Endothelial cell of umbilical vein (primary cell): ENCODE results near the gene LIME1. TPM values are rescaled to one million over a fixed set of nuclear protein-coding genes. Genes with fewer than 3 reads are reported as not detected.

ENCODE experiments used
- BruUV-seq: library from RNA; stranded (reverse); fragments of 400-500 nt; replicated peaks from 2 replicates; lab custom pipeline; 2021; lab: Mats Ljungman, UMichigan
- CTCF ChIA-PET: fragments of 300-600, 350-600 bp; sonication (Branson Sonifier 250); formaldehyde crosslinking; loops from one replicate; lab custom pipeline; 2021; ENCODE audit warnings: antibody characterized with exemption, inconsistent platforms; lab: Charles Lee
- POLR2A ChIA-PET: fragments of 300-600, 350-600 bp; sonication (Branson Sonifier 250); formaldehyde crosslinking; loops from one replicate; lab custom pipeline; 2021; ENCODE audit warnings: antibody characterized with exemption, inconsistent platforms; lab: Charles Lee
- DNase-seq: peaks from one replicate; pipeline ENCODE4 v3.0.0-alpha.2; 2011; ENCODE audit warnings: low read depth, low spot score
- FAIRE-seq: peaks from 2 replicates; lab custom pipeline; 2011; peaks lifted over from hg19 to GRCh38; lab: Jason Lieb, UNC
- H2AFZ ChIP-seq: 2 replicates; pipeline ENCODE4 v1.6.0; 2012; ENCODE audit warnings: low read depth, low read length, control low read depth, inconsistent platforms
- H3K27ac ChIP-seq: 2 replicates; pipeline ENCODE4 v1.5.1; 2011; ENCODE audit warnings: low read depth, mild to moderate bottlenecking, control low read depth, low read length, moderate library complexity; ENCODE audit not compliant: insufficient read depth
- H3K27me3 ChIP-seq, 2 experiments: 2 replicates each; pipeline versions ENCODE4 v1.6.0 to v1.6.1; 2011; ENCODE audit warnings: low read length in 2 of 2, mixed read lengths in 1 of 2; ENCODE audit not compliant: control insufficient read depth in 2 of 2, insufficient read depth in 2 of 2
- H3K36me3 ChIP-seq, 2 experiments: 2 replicates in 1 of 2; 3 replicates in 1 of 2; pipeline ENCODE4 v1.5.1; 2011; ENCODE audit warnings: low read length in 2 of 2, mild to moderate bottlenecking in 1 of 2, moderate library complexity in 1 of 2; ENCODE audit not compliant: control insufficient read depth in 2 of 2, insufficient read depth in 2 of 2; ENCODE audit errors: extremely low read depth in 1 of 2
- H3K4me1 ChIP-seq: 3 replicates; pipeline ENCODE4 v1.5.1; 2011; ENCODE audit warnings: mild to moderate bottlenecking, low read length; ENCODE audit not compliant: control insufficient read depth, insufficient read depth; ENCODE audit errors: extremely low read depth
- H3K4me2 ChIP-seq: 2 replicates; pipeline ENCODE4 v1.6.1; 2011; ENCODE audit warnings: low read length, control low read depth, mixed read lengths; ENCODE audit not compliant: insufficient read depth
- H3K4me3 ChIP-seq, 3 experiments: fragments of 200-600 bp in 1 of 3; sonication (generic), shearing (Covaris generic) in 1 of 3; replicated peaks in 1 of 3; 2 replicates each; pipeline ENCODE4 v1.5.1; 2011 to 2016; ENCODE audit warnings: control low read depth in 3 of 3, low read length in 3 of 3, mild to moderate bottlenecking in 2 of 3, inconsistent platforms in 1 of 3, low read depth in 1 of 3, moderate library complexity in 1 of 3; ENCODE audit not compliant: insufficient read depth in 1 of 3
- H3K79me2 ChIP-seq: 2 replicates; pipeline ENCODE4 v1.6.0; 2012; ENCODE audit warnings: low read length, inconsistent platforms; ENCODE audit not compliant: control insufficient read depth, insufficient read depth
- H3K9ac ChIP-seq: replicated peaks from 2 replicates; pipeline ENCODE3; 2011; ENCODE audit warnings: low read length, control low read depth; ENCODE audit not compliant: insufficient read depth; ENCODE audit errors: extremely low read depth
- H3K9me1 ChIP-seq: replicated peaks from 3 replicates; pipeline ENCODE4 v1.6.0; 2011; ENCODE audit warnings: mild to moderate bottlenecking, low read length; ENCODE audit not compliant: control insufficient read depth, insufficient read depth; ENCODE audit errors: extremely low read depth
- H3K9me3 ChIP-seq: replicated peaks from 2 replicates; pipeline ENCODE4 v1.5.1; 2012; ENCODE audit warnings: low read length, inconsistent platforms; ENCODE audit not compliant: control insufficient read depth, insufficient read depth
- H4K20me1 ChIP-seq: replicated peaks from 2 replicates; pipeline ENCODE3; 2011; ENCODE audit warnings: mild to moderate bottlenecking, low read length; ENCODE audit not compliant: control insufficient read depth, insufficient read depth; ENCODE audit errors: extremely low read depth
- EZH2 ChIP-seq: IDR thresholded peaks from 2 replicates; pipeline ENCODE4 v1.6.1; 2012; ENCODE audit warnings: borderline replicate concordance, low read depth, mild to moderate bottlenecking, moderate library complexity, low read length, inconsistent platforms; ENCODE audit not compliant: severe bottlenecking
- GATA2 ChIP-seq: IDR thresholded peaks from 2 replicates; pipeline ENCODE4 v1.7.0; 2011; ENCODE audit warnings: low read depth, mild to moderate bottlenecking, moderate library complexity, mixed read lengths, low read length; ENCODE audit not compliant: insufficient read length, insufficient read depth
- MYC ChIP-seq: IDR thresholded peaks from one replicate; pipeline ENCODE4 v1.6.1; 2011; ENCODE audit warnings: mild to moderate bottlenecking, low read depth, low read length
- POLR2A ChIP-seq: IDR thresholded peaks from 2 replicates; pipeline ENCODE4 v1.6.1; 2012; ENCODE audit warnings: low read depth, mild to moderate bottlenecking, control low read depth, low read length
- POLR2AphosphoS5 ChIP-seq: IDR thresholded peaks from 2 replicates; pipeline ENCODE4 v1.6.1; 2012; ENCODE audit warnings: low read depth, mild to moderate bottlenecking, control low read depth, low read length, moderate library complexity; ENCODE audit not compliant: insufficient read depth
- dilution Hi-C: fragments of 300-500 bp; cut with MboI; formaldehyde crosslinking; loops from one replicate; pipeline ENCODE4 v1.15.0; 2019; ENCODE audit warnings: low sequenced_read_pairs; ENCODE audit not compliant: extremely low pct_ligation_motif_present
- intact Hi-C: fragments of 100-400 bp; cut with micrococcal nuclease; formaldehyde crosslinking; loops from one replicate; pipeline ENCODE4 v1.10.0; 2022
- polyA plus RNA-seq, 4 experiments: library from polyadenylated mRNA; depleted of rRNA in 3 of 4; stranded (reverse) in 3 of 4; unstranded in 1 of 4; fragments of >200 nt; gene quantifications; 2 replicates each; pipeline versions ENCODE4 v1.2.1 to v1.2.3, GENCODE V29; 2011 to 2012; ENCODE audit warnings: missing spikeins in 1 of 4
- total RNA-seq: library from RNA; stranded (reverse); gene quantifications from 2 replicates; pipeline ENCODE4 v1.2.3, GENCODE V29; 2021
- TF ChIP-seq, protein P1 (sequence below): IDR thresholded peaks from 2 replicates; pipeline ENCODE4 v1.6.1; 2011; ENCODE audit not compliant: insufficient read depth, insufficient read length
- TF ChIP-seq, protein P2 (sequence below), 2 donors: IDR thresholded peaks; 1 replicate in 1 of 2; 2 replicates in 1 of 2; pipeline ENCODE4 v1.5.1; 2011; ENCODE audit warnings: low read length in 2 of 2, mild to moderate bottlenecking in 2 of 2, moderate library complexity in 2 of 2, control low read depth in 1 of 2, inconsistent platforms in 1 of 2, low read depth in 1 of 2; ENCODE audit not compliant: insufficient read depth in 1 of 2; ENCODE audit errors: extremely low read depth in 1 of 2

LIME1 gene
- total and polyA plus RNA-seq, 2 donors (not counting 3 experiments of a cell fraction or from before 2014, with no cell fraction given) = 10.7 to 12.2 TPM

DNA sequence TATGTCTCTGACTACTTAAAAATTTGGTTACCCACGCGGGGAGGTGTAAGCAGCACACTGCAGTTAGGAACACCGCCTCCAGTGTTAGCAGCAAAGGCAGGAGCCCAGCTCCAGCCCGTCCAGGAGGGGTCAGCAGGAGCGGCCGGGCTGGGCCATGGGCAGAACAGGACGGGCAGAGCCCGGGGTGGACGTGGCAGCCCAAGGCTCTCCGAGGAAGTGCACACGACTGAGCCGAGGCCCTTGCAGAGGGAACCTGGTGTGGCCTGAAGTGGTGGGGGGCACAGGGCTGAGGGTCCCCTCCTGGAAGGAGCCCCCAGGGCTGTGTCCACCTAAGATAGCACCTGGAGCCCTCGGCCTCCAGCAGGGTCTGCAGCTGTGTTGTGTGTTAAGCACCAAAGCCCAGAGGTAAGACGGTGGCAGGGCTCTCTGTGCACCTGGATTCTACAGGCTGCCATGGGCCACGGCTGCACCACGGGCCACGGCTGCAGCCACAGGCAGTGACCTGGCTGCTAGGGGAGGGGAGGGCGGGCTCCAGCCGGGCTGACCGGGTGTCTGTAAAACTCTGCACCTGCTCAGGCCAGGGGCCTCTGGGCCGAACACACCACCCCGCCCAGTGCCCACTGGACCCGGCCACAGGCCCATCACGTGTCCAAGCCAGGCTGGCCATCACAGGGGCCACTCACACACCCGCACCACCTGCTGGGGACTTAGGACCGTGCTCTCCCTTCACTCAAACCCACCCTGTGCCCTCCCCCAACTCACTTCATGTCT is 9.7 kb downstream of the LIME1 start:
- Histone ChIP-seq H3K27me3 (no peaks in the 10 kb centered on the region), H3K27ac (no peak overlapping the region), H3K4me3 (no peak overlapping the region), H3K9me3 (no peaks in the 10 kb centered on the region), H3K79me2 (no peaks in the 10 kb centered on the region), H3K36me3 (peaks cover 0 to 19% of the 10 kb centered on the region in 2 experiments), H4K20me1 (no peaks in the 10 kb centered on the region), H3K9ac (no peak overlapping the region), H3K4me1 (peaks cover 5% of the 10 kb centered on the region), H2AFZ (no peak overlapping the region), H3K4me2 (no peak overlapping the region), H3K9me1 (no peaks in the 10 kb centered on the region)
- ChIA-PET CTCF (interaction anchor here (1.2 kb wide), 1 partner anchor 112 kb away, joined by 4 read pairs; no protein-coding TSS in a partner anchor), POLR2A (no interaction called here)
- dilution Hi-C loops (no loop called here), intact Hi-C loops (no loop called here)
- TF ChIP-seq, protein P1, sequence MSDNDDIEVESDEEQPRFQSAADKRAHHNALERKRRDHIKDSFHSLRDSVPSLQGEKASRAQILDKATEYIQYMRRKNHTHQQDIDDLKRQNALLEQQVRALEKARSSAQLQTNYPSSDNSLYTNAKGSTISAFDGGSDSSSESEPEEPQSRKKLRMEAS = no peak
- TF ChIP-seq EZH2 (no peak), POLR2AphosphoS5 (no peak), GATA2 (no peak), POLR2A (no peak), MYC (no peak)
- BruUV-seq = no TSS peak
- no peak for FAIRE-seq
- DNase-seq = no peak

DNA sequence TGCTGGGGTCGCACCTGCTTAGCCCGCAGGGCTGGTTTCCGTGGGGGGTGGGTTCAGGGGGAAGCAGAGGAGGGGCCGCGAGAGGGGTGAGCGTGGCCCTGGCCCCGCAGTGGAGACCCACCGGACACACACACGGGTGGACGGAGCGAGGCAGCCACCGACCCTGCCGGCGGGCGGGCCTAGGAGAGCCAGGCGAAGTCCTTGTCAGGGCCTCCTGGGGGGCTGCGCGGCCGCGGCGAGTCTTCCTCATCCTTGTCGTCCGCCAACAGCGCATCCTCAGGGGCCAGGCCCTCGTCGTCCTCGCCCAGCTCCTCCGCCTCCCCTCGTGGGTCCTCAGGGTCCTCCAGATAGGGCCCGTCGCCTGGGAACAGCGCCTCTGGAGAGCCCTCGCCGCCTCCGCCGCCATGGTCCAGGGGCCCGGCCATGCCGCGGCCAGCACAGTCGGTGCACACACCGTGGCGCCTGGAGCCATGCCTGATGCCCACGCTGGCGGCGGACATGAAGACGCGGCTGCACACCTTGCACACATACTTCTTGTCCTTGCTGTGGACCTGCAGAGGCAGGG is 10.4 kb downstream of the LIME1 start:
- H4K20me1 ChIP-seq = no peaks in the 10 kb centered on the region
- CTCF ChIA-PET = no interaction called here
- DNase-seq = no peak
- TF ChIP-seq, protein P2, sequence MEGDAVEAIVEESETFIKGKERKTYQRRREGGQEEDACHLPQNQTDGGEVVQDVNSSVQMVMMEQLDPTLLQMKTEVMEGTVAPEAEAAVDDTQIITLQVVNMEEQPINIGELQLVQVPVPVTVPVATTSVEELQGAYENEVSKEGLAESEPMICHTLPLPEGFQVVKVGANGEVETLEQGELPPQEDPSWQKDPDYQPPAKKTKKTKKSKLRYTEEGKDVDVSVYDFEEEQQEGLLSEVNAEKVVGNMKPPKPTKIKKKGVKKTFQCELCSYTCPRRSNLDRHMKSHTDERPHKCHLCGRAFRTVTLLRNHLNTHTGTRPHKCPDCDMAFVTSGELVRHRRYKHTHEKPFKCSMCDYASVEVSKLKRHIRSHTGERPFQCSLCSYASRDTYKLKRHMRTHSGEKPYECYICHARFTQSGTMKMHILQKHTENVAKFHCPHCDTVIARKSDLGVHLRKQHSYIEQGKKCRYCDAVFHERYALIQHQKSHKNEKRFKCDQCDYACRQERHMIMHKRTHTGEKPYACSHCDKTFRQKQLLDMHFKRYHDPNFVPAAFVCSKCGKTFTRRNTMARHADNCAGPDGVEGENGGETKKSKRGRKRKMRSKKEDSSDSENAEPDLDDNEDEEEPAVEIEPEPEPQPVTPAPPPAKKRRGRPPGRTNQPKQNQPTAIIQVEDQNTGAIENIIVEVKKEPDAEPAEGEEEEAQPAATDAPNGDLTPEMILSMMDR (IDR thresholded peaks at IDR 0.05; ENCODE audit: extremely low read depth in 1 of 2, insufficient read depth in 1 of 2, low read depth in 1 of 2, low read length in 2 of 2) = no peak
- TF ChIP-seq, protein P1 = no peak
- TF ChIP-seq GATA2 (no peak), POLR2AphosphoS5 (no peak), MYC (no peak)
- POLR2A ChIA-PET = no interaction called here
- H2AFZ ChIP-seq = no peak overlapping the region
- dilution Hi-C loops = no loop called here
- no peak for FAIRE-seq
- H3K4me3 ChIP-seq = no peak overlapping the region
- H3K27me3 ChIP-seq = no peaks in the 10 kb centered on the region
- peaks cover 0 to 16% of the 10 kb centered on the region in 2 experiments for H3K36me3 ChIP-seq
- H3K9ac ChIP-seq = no peak overlapping the region
- H3K4me1 ChIP-seq = no peaks in the 10 kb centered on the region
- no peaks in the 10 kb centered on the region for H3K9me3 ChIP-seq
- H3K27ac ChIP-seq = no peak overlapping the region
- H3K79me2 ChIP-seq = no peaks in the 10 kb centered on the region
- intact Hi-C loops = no loop called here
- no TSS peak for BruUV-seq
- no peaks in the 10 kb centered on the region for H3K9me1 ChIP-seq
- no peak overlapping the region for H3K4me2 ChIP-seq
